HCT116 (cell line): Measurements from ENCODE around the gene DMBX1.

Experiments used
- EGR1 ChIP-seq: IDR thresholded peaks from 2 replicates; pipeline ENCODE4 v1.6.1; 2012; ENCODE audit warnings: low read depth
- EZH2 ChIP-seq: fragments of 200-600 bp; sonication (generic); IDR thresholded peaks from 2 replicates; pipeline ENCODE4 v1.6.1; 2017; ENCODE audit warnings: antibody characterized with exemption, mixed run types
- FOSL1 ChIP-seq: IDR thresholded peaks from 2 replicates; pipeline ENCODE4 v1.6.1; 2012; ENCODE audit warnings: low read depth
- POLR2A ChIP-seq: IDR thresholded peaks from 2 replicates; pipeline ENCODE4 v1.7.0; 2011; ENCODE audit warnings: borderline replicate concordance; ENCODE audit not compliant: insufficient read depth, insufficient read length; ENCODE audit errors: extremely low read depth
- POLR2AphosphoS5 ChIP-seq: IDR thresholded peaks from 2 replicates; pipeline ENCODE4 v1.6.1; 2011; ENCODE audit warnings: mild to moderate bottlenecking, low read depth, low read length, moderate library complexity
- RAD21 ChIP-seq: IDR thresholded peaks from 2 replicates; pipeline ENCODE4 v1.6.1; 2012; ENCODE audit warnings: low read depth, mild to moderate bottlenecking
- SP1 ChIP-seq: IDR thresholded peaks from 2 replicates; pipeline ENCODE4 v1.6.1; 2012; ENCODE audit warnings: low read depth
- YY1 ChIP-seq: IDR thresholded peaks from 2 replicates; pipeline ENCODE4 v1.6.1; 2011; ENCODE audit warnings: low read length, low read depth, moderate library complexity, mild to moderate bottlenecking; ENCODE audit not compliant: insufficient replicate concordance; ENCODE audit errors: extremely low read depth
- ZFX ChIP-seq: fragments of 450-650 bp; IDR thresholded peaks from 2 replicates; pipeline ENCODE4 v1.6.1; 2017
- TF ChIP-seq, protein P1 (sequence below), 3 experiments: fragments of 200-600 bp in 1 of 3; sonication (generic) in 1 of 3; IDR thresholded peaks in 2 of 3; conservative IDR thresholded peaks in 1 of 3; 2 replicates each; pipeline ENCODE4 v1.5.1; 2012 to 2017; ENCODE audit warnings: low read depth in 2 of 3, low read length in 2 of 3, antibody characterized with exemption in 1 of 3, borderline replicate concordance in 1 of 3, control low read depth in 1 of 3, mild to moderate bottlenecking in 1 of 3, mixed read lengths in 1 of 3, mixed run types in 1 of 3, moderate library complexity in 1 of 3; ENCODE audit not compliant: insufficient read depth in 1 of 3
- TF ChIP-seq, protein P2 (sequence below): IDR thresholded peaks from 2 replicates; pipeline ENCODE4 v1.6.1; 2011; ENCODE audit warnings: mild to moderate bottlenecking, low read length, moderate library complexity; ENCODE audit not compliant: insufficient replicate concordance; ENCODE audit errors: extremely low read depth
- TF ChIP-seq, protein P3 (sequence below): IDR thresholded peaks from 2 replicates; pipeline ENCODE4 v1.6.1; 2012

DNA sequence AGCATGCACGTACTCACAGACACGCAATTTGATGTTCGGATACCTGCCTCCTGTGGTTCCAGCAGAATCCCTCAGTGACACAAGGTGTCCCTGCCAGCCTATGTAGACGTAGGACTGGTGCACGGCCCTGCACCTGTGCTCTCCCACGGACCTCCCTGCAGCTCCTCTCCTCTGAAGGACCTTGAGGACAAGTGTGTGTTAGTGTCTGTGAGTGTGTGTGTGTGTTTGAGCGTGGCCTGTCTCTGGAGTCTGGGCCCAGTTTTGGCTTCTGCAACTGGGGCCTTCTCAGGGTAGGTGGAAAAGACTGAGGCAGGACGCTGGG lies 22.5 kb upstream of the DMBX1 start:
- TF ChIP-seq, protein P1, sequence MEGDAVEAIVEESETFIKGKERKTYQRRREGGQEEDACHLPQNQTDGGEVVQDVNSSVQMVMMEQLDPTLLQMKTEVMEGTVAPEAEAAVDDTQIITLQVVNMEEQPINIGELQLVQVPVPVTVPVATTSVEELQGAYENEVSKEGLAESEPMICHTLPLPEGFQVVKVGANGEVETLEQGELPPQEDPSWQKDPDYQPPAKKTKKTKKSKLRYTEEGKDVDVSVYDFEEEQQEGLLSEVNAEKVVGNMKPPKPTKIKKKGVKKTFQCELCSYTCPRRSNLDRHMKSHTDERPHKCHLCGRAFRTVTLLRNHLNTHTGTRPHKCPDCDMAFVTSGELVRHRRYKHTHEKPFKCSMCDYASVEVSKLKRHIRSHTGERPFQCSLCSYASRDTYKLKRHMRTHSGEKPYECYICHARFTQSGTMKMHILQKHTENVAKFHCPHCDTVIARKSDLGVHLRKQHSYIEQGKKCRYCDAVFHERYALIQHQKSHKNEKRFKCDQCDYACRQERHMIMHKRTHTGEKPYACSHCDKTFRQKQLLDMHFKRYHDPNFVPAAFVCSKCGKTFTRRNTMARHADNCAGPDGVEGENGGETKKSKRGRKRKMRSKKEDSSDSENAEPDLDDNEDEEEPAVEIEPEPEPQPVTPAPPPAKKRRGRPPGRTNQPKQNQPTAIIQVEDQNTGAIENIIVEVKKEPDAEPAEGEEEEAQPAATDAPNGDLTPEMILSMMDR (IDR thresholded peaks at IDR 0.05 in 2 of 3, conservative IDR thresholded peaks at IDR 0.05 in 1 of 3; ENCODE audit: borderline replicate concordance in 1 of 3, insufficient read depth in 1 of 3, low read depth in 2 of 3, low read length in 2 of 3): no peak
- TF ChIP-seq EZH2: no peak
- TF ChIP-seq RAD21: no peak
- no peak for TF ChIP-seq SP1
- no peak for TF ChIP-seq EGR1
- no peak for TF ChIP-seq POLR2AphosphoS5
- TF ChIP-seq, protein P2, sequence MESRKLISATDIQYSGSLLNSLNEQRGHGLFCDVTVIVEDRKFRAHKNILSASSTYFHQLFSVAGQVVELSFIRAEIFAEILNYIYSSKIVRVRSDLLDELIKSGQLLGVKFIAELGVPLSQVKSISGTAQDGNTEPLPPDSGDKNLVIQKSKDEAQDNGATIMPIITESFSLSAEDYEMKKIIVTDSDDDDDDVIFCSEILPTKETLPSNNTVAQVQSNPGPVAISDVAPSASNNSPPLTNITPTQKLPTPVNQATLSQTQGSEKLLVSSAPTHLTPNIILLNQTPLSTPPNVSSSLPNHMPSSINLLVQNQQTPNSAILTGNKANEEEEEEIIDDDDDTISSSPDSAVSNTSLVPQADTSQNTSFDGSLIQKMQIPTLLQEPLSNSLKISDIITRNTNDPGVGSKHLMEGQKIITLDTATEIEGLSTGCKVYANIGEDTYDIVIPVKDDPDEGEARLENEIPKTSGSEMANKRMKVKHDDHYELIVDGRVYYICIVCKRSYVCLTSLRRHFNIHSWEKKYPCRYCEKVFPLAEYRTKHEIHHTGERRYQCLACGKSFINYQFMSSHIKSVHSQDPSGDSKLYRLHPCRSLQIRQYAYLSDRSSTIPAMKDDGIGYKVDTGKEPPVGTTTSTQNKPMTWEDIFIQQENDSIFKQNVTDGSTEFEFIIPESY: no peak
- no peak for TF ChIP-seq POLR2A
- no peak for TF ChIP-seq ZFX
- TF ChIP-seq, protein P3, sequence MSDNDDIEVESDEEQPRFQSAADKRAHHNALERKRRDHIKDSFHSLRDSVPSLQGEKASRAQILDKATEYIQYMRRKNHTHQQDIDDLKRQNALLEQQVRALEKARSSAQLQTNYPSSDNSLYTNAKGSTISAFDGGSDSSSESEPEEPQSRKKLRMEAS: no peak
- no peak for TF ChIP-seq YY1
- TF ChIP-seq FOSL1: no peak
